Upper lobe of right lung (tissue), 1 donor: ENCODE data around the gene HSPA4. TPM values are rescaled to one million over a fixed set of nuclear protein-coding genes. Genes with fewer than 3 reads are reported as not detected.
"Not testable (repeated sequence)": the region's sequence is repeated elsewhere in the genome, so short reads cannot be mapped to it uniquely, and the experiment has no call there.

Source experiments
- ATAC-seq: fragments of 200-7000 bp; cut with Tn5 transposase; one replicate; pipeline ENCODE4 v1.9.1; 2020; ENCODE audit warnings: mild to moderate bottlenecking, moderate library complexity
- DNase-seq: peaks from one replicate; pipeline ENCODE4 v3.0.0-alpha.2; 2020
- H3K27ac ChIP-seq: fragments of 200-600 bp; one replicate; pipeline ENCODE4 v1.8.0; 2022
- H3K27me3 ChIP-seq: fragments of 200-600 bp; one replicate; pipeline ENCODE4 v1.8.0; 2022; ENCODE audit warnings: mild to moderate bottlenecking
- H3K36me3 ChIP-seq: fragments of 200-600 bp; one replicate; pipeline ENCODE4 v1.8.0; 2022
- H3K4me1 ChIP-seq: fragments of 200-600 bp; one replicate; pipeline ENCODE4 v1.8.0; 2022
- H3K4me3 ChIP-seq: fragments of 200-600 bp; one replicate; pipeline ENCODE4 v1.8.0; 2022; ENCODE audit warnings: mild to moderate bottlenecking
- H3K9me3 ChIP-seq: fragments of 200-600 bp; one replicate; pipeline ENCODE4 v1.8.0; 2022
- intact Hi-C: fragments of 100-400 bp; cut with DNase I; formaldehyde crosslinking; loops from one replicate; pipeline ENCODE4 v1.11.0; 2022
- total RNA-seq: library from RNA; stranded (reverse); fragmentation: NEBNext Ultra II Directional; extraction: Animal tissue kit (Norgen Biotek cat#: 25700); gene quantifications from one replicate; pipeline ENCODE4 v1.2.1, GENCODE V29; 2021
- TF ChIP-seq, protein P1 (sequence below): fragments of 200-600 bp; IDR thresholded peaks from one replicate; pipeline ENCODE4 v1.8.0; 2022; ENCODE audit warnings: antibody characterized with exemption
- donor health status: DM: no; HTN: yes; CAD: no; lungs with severe emphysema.

Gene HSPA4
- total RNA-seq, 1 donor from 2014 or later = 64.1 TPM

DNA sequence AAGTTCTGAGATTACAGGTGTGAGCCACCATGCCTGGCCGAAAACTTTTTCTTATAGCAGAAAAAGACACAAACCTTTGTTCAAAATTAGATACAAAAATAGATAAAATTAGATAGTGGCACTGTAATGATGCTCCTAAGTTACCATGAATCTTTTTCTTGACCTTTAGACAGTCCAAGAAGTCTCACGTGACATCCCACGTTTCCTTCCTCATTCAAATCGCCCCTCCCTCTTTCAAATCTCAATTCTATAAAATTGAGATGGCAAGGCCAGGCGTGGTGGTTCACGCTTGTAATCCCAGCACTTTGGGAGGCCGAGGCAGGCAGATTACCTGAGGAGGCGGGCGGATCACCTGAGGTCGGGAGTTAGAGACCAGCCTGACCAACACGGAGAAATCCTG is 17.7 kb upstream of the HSPA4 start:
- ATAC-seq (no peak), DNase-seq (no peak)
- Histone ChIP-seq H3K4me1 (no peaks in the 10 kb centered on the region), H3K27ac (no peak overlapping the region), H3K27me3 (no peaks in the 10 kb centered on the region), H3K4me3 (no peak overlapping the region), H3K36me3 (no peaks in the 10 kb centered on the region), H3K9me3 (no peaks in the 10 kb centered on the region)
- intact Hi-C loops = no loop called here
- TF ChIP-seq, protein P1, sequence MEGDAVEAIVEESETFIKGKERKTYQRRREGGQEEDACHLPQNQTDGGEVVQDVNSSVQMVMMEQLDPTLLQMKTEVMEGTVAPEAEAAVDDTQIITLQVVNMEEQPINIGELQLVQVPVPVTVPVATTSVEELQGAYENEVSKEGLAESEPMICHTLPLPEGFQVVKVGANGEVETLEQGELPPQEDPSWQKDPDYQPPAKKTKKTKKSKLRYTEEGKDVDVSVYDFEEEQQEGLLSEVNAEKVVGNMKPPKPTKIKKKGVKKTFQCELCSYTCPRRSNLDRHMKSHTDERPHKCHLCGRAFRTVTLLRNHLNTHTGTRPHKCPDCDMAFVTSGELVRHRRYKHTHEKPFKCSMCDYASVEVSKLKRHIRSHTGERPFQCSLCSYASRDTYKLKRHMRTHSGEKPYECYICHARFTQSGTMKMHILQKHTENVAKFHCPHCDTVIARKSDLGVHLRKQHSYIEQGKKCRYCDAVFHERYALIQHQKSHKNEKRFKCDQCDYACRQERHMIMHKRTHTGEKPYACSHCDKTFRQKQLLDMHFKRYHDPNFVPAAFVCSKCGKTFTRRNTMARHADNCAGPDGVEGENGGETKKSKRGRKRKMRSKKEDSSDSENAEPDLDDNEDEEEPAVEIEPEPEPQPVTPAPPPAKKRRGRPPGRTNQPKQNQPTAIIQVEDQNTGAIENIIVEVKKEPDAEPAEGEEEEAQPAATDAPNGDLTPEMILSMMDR = no peak

DNA sequence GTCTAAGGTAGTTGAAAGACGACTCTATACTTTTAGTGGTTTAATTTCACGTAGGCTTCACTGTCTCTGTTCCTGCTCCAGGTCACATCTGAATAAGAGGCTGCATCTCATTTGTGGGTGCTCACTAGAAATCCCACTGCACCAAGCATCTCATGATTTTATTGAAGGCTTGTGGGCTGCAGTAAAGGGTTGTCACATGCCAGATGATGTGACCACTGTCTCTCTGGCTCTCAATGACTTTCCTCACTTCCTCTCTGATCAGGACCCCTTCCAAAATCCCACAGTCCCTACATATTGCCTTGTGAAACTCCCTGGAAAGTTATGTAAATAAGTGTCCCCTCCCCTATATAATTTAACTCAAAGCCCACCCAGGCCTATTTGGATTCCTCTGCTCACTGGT is 16.6 kb upstream of the HSPA4 start:
- Histone ChIP-seq H3K4me1 (no peaks in the 10 kb centered on the region), H3K27me3 (no peaks in the 10 kb centered on the region), H3K9me3 (no peaks in the 10 kb centered on the region), H3K36me3 (no peaks in the 10 kb centered on the region), H3K4me3 (no peak overlapping the region), H3K27ac (no peak overlapping the region)
- TF ChIP-seq, protein P1 = no peak
- intact Hi-C loops = no loop called here
- no peak for DNase-seq
- no peak for ATAC-seq

DNA sequence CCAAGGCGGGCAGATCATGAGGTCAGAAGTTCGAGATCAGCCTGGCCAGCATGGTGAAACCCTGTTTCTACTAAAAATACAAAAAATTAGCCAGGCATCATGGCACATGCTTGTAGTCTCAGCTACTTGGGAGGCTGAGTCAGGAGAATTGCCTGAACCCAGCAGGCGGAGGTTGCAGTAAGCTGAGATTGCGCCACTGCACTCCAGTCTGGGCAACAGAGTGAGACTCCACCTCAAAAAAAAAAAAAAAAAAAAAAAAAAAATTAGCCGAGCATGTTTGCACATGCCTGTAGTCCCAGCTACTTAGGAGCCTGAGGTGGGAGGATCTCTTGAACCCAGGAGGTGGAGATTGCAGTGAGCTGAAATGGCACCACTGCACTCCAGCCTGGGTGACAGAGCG is 15.1 kb upstream of the HSPA4 start:
- H3K9me3 ChIP-seq, intact Hi-C loops, H3K4me3 ChIP-seq, H3K36me3 ChIP-seq, H3K27me3 ChIP-seq, H3K4me1 ChIP-seq, H3K27ac ChIP-seq, DNase-seq, ATAC-seq: not testable (repeated sequence)

DNA sequence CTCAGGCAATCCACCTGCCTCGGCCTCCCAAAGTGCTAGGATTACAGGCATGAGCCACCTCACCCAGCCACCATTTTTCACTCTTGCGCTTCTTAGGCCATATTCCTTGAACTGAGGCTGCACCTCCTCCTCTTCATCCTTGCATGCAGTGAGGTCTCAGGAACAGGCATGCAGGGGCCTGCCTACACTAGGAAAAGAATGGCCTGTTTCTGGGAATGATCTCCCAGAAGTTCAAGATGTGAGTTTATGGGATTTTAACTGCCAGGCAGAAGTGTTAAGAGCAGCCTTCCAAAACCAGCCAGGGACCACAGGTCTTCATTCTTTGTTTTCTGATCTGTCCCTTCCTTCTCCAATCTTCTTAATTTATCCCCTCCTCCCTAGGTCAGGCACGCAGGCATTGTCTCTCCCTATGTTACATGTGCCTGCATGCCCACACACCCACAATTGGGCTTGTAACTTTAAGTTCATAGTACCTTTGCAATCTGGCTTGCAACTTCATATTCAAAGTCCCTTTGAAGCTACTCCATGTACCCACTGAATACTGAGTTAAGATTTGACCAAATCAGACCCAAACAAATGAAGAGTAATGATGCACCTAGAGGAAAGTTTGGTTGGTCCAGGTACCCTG is 10.5 kb upstream of the HSPA4 start:
- TF ChIP-seq, protein P1 = no peak

DNA sequence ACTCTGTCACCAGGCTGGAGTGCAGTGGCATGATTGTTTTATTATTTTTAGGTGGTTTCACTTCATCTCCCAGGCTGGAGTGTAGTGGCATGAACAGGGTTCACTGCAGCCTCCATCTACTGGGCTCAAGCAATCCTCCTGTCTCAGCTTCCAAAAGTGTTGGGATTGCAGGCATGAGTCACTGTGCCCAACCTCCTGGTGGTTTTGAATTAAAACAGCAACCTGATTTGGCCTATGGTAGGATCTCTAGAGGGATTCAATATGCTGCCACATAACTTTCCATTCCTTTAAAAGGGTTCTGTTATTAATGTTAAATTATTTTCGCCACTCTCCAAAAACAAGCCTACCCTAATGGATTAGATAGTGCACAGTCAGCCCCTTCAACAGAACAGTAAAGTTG is 9.9 kb upstream of the HSPA4 start:
- no peak overlapping the region for H3K4me3 ChIP-seq
- intact Hi-C loops = no loop called here
- DNase-seq (no peak), ATAC-seq (no peak)
- no peaks in the 10 kb centered on the region for H3K4me1 ChIP-seq
- H3K27ac ChIP-seq = no peak overlapping the region
- no peaks in the 10 kb centered on the region for H3K36me3 ChIP-seq
- H3K9me3 ChIP-seq = no peaks in the 10 kb centered on the region
- TF ChIP-seq, protein P1 = no peak
- H3K27me3 ChIP-seq = no peaks in the 10 kb centered on the region

More for the DNA sequence above, 10.5 kb upstream of the HSPA4 start:
- Histone ChIP-seq H3K4me1 (no peaks in the 10 kb centered on the region), H3K9me3 (no peaks in the 10 kb centered on the region), H3K36me3 (no peaks in the 10 kb centered on the region), H3K27me3 (no peaks in the 10 kb centered on the region), H3K27ac (no peak overlapping the region), H3K4me3 (no peak overlapping the region)
- intact Hi-C loops = no loop called here
- DNase-seq = no peak
- no peak for ATAC-seq

DNA sequence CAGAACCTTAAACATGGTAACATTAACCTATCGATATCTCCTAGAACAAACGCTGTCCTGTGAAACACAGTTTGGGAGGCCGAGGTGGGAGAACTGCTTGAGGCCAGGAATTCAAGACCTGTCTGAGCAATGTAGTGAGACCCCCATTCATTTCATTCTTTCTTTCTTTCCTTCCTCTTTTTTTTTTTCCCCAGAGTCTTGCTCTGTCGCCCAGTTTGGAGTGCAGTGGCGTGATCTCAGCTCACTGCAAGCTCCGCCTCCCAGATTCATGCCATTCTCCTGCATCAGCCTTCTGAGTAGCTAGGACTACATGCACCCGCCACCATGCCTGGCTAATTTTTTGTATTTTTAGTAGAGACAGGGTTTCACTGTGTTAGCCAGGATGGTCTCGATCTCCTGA is 5.3 kb upstream of the HSPA4 start:
- peaks cover 23% of the 10 kb centered on the region for H3K4me1 ChIP-seq
- H3K27ac ChIP-seq, ATAC-seq: not testable (repeated sequence)

DNA sequence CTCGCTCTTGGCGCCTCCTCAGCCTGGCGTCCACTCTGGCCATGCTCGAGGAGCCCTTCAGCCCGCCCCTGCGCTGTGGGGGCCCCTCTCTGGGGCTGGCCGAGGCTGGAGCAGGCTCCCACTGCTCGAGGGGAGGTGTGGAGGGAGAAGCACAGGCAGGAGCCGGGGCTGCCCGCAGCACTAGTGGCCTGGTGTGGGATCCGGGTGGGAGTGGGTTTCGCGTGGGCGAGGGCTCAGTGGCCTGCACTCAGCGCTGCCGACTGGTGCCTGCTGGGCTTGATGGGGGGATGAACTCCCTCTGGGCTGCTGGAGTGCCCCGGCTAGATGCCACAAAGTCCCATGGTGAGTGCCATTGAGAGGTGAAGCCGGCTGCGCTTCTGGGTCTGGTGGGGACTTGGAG is 4.4 kb upstream of the HSPA4 start:
- TF ChIP-seq, protein P1 = no peak
- Histone ChIP-seq H3K27me3 (no peaks in the 10 kb centered on the region), H3K4me1 (peaks cover 23% of the 10 kb centered on the region), H3K36me3 (no peaks in the 10 kb centered on the region), H3K4me3 (no peak overlapping the region), H3K27ac (no peak overlapping the region), H3K9me3 (no peaks in the 10 kb centered on the region)
- ATAC-seq = no peak
- intact Hi-C loops = no loop called here
- DNase-seq = no peak

More for the DNA sequence above, 5.3 kb upstream of the HSPA4 start:
- intact Hi-C loops, H3K4me3 ChIP-seq, H3K27me3 ChIP-seq, H3K9me3 ChIP-seq, DNase-seq, H3K36me3 ChIP-seq: not testable (repeated sequence)
